Mesenchymal stem cell (in vitro differentiated cells and primary cell): ENCODE measurements around the gene IRF2.

ENCODE experiments used
- DNase-seq: peaks from one replicate; pipeline ENCODE4 v3.0.0-alpha.2; 2013
- H2AFZ ChIP-seq: one replicate; pipeline ENCODE4 v1.6.1; 2013; ENCODE audit warnings: low read depth, mild to moderate bottlenecking, control low read depth, inconsistent platforms, low read length, moderate library complexity
- H2AK5ac ChIP-seq: 2 replicates; pipeline ENCODE4 v1.6.1; 2013; ENCODE audit warnings: low read length, moderate library complexity, mild to moderate bottlenecking, inconsistent platforms; ENCODE audit not compliant: severe bottlenecking
- H2BK120ac ChIP-seq: one replicate; pipeline ENCODE4 v1.6.1; 2013; ENCODE audit warnings: low read depth, mild to moderate bottlenecking, inconsistent platforms, low read length, moderate library complexity
- H2BK12ac ChIP-seq, 2 experiments: one replicate each; pipeline ENCODE4 v1.6.1; 2013; ENCODE audit warnings: inconsistent platforms in 2 of 2, low read length in 2 of 2, mild to moderate bottlenecking in 2 of 2, moderate library complexity in 2 of 2, control low read depth in 1 of 2
- H2BK15ac ChIP-seq: one replicate; pipeline ENCODE4 v1.6.1; 2013; ENCODE audit warnings: mild to moderate bottlenecking, low read depth, inconsistent platforms; ENCODE audit not compliant: poor library complexity, severe bottlenecking
- H2BK5ac ChIP-seq: 2 replicates; pipeline ENCODE4 v1.6.1; 2013; ENCODE audit warnings: low read depth, mild to moderate bottlenecking, low read length, control low read depth, inconsistent platforms; ENCODE audit not compliant: poor library complexity, severe bottlenecking
- H3K14ac ChIP-seq, 2 experiments: one replicate each; pipeline ENCODE4 v1.6.1; 2013; ENCODE audit warnings: inconsistent platforms in 2 of 2, low read length in 2 of 2, control low read depth in 1 of 2, mild to moderate bottlenecking in 1 of 2, moderate library complexity in 1 of 2
- H3K18ac ChIP-seq, 2 experiments: one replicate each; pipeline ENCODE4 v1.6.1; 2013; ENCODE audit warnings: inconsistent platforms in 2 of 2, low read length in 2 of 2, control low read depth in 1 of 2, low read depth in 1 of 2, mild to moderate bottlenecking in 1 of 2
- H3K23ac ChIP-seq, 2 experiments: one replicate each; pipeline ENCODE4 v1.6.1; 2013; ENCODE audit warnings: inconsistent platforms in 2 of 2, low read length in 2 of 2, mild to moderate bottlenecking in 2 of 2, moderate library complexity in 2 of 2, control low read depth in 1 of 2
- H3K27ac ChIP-seq: 2 replicates; pipeline ENCODE4 v1.5.1; 2013; ENCODE audit warnings: mild to moderate bottlenecking, moderate library complexity, low read length, control low read depth, inconsistent platforms; ENCODE audit not compliant: poor library complexity, severe bottlenecking
- H3K27me3 ChIP-seq, 2 experiments: 2 replicates each; pipeline versions ENCODE4 v1.6.1 to v1.7.0; 2013; ENCODE audit warnings: low read length in 2 of 2, mild to moderate bottlenecking in 2 of 2, moderate library complexity in 2 of 2, control low read depth in 1 of 2, inconsistent platforms in 1 of 2; ENCODE audit not compliant: control insufficient read depth in 1 of 2, insufficient read depth in 1 of 2
- H3K36me3 ChIP-seq, 2 experiments: 2 replicates each; pipeline versions ENCODE4 v1.6.1 to v1.7.0; 2013; ENCODE audit warnings: low read length in 2 of 2, control low read depth in 1 of 2, inconsistent platforms in 1 of 2, low read depth in 1 of 2, mild to moderate bottlenecking in 1 of 2; ENCODE audit not compliant: insufficient read depth in 2 of 2, control insufficient read depth in 1 of 2
- H3K4ac ChIP-seq, 2 experiments: one replicate each; pipeline ENCODE4 v1.6.1; 2013; ENCODE audit warnings: inconsistent platforms in 2 of 2, low read length in 2 of 2, mild to moderate bottlenecking in 2 of 2, moderate library complexity in 2 of 2, control low read depth in 1 of 2, low read depth in 1 of 2
- H3K4me1 ChIP-seq: 2 replicates; pipeline ENCODE4 v1.6.1; 2013; ENCODE audit warnings: low read depth, low read length, control low read depth; ENCODE audit not compliant: control insufficient read depth, insufficient read depth
- H3K4me2 ChIP-seq: 2 replicates; pipeline ENCODE4 v1.6.1; 2013; ENCODE audit warnings: low read length, mild to moderate bottlenecking, inconsistent platforms; ENCODE audit not compliant: poor library complexity, severe bottlenecking
- H3K4me3 ChIP-seq, 2 experiments: 2 replicates each; pipeline versions ENCODE4 v1.5.1 to v1.7.0; 2013; ENCODE audit warnings: low read length in 2 of 2, mild to moderate bottlenecking in 2 of 2, control low read depth in 1 of 2, low read depth in 1 of 2; ENCODE audit not compliant: insufficient read depth in 1 of 2
- H3K79me1 ChIP-seq: replicated peaks from 2 replicates; pipeline ENCODE4 v1.6.1; 2013; ENCODE audit warnings: mild to moderate bottlenecking, control low read depth, low read length, inconsistent platforms; ENCODE audit not compliant: poor library complexity, severe bottlenecking
- H3K9ac ChIP-seq: 2 replicates; pipeline ENCODE4 v1.7.0; 2013; ENCODE audit warnings: mild to moderate bottlenecking, low read length, moderate library complexity
- H3K9me3 ChIP-seq: 2 replicates; pipeline ENCODE4 v1.7.0; 2013; ENCODE audit warnings: mild to moderate bottlenecking, low read length; ENCODE audit not compliant: control insufficient read depth
- H4K8ac ChIP-seq: one replicate; pipeline ENCODE4 v1.6.1; 2013; ENCODE audit warnings: inconsistent platforms, mild to moderate bottlenecking, low read length, moderate library complexity
- H4K91ac ChIP-seq: one replicate; pipeline ENCODE4 v1.6.1; 2013; ENCODE audit warnings: mild to moderate bottlenecking, low read length, inconsistent platforms
- WGBS: methylation state at CpG from one replicate; pipeline ENCODE4 v1.1.7; 2013; ENCODE audit warnings: mixed read lengths; 5-methylcytosine and 5-hydroxymethylcytosine counted together

The IRF2 gene

GRCh38 chr4:184413261-184414046 is 60.9 kb downstream of the IRF2 start:
- WGBS = 93% methylated on average over 12 of the region's 13 CpGs
- Histone ChIP-seq H4K91ac (no peak overlapping the region), H3K23ac (no peak overlapping the region), H3K18ac (no peak overlapping the region), H3K14ac (peak overlapping the region in 1 of 2 experiments; percentile 29), H3K9ac (no peak overlapping the region), H3K4me1 (peaks cover 11% of the 10 kb centered on the region), H3K36me3 (peaks cover 16 to 63% of the 10 kb centered on the region in 2 experiments), H2AFZ (no peak overlapping the region), H3K9me3 (no peaks in the 10 kb centered on the region), H4K8ac (peak overlapping the region; percentile 29), H3K27me3 (no peaks in the 10 kb centered on the region), H2BK15ac (no peak overlapping the region), H2BK12ac (no peak overlapping the region), H3K27ac (no peak overlapping the region), H2BK5ac (no peak overlapping the region), H3K4me3 (no peak overlapping the region), H3K4me2 (no peak overlapping the region), H2BK120ac (no peak overlapping the region), H3K4ac (no peak overlapping the region), H3K79me1 (peaks cover 12% of the 10 kb centered on the region), H2AK5ac (no peak overlapping the region)
- no peak for DNase-seq

- Histone ChIP-seq H3K4me2 (no peak overlapping the region), H3K27me3 (no peaks in the 10 kb centered on the region), H3K27ac (no peak overlapping the region), H2AFZ (no peak overlapping the region), H3K4me3 (no peak overlapping the region), H3K18ac (no peak overlapping the region), H2AK5ac (no peak overlapping the region), H3K4me1 (peaks cover 12% of the 10 kb centered on the region), H4K91ac (no peak overlapping the region), H2BK12ac (no peak overlapping the region), H4K8ac (no peak overlapping the region), H2BK15ac (no peak overlapping the region), H3K36me3 (peaks cover 17 to 62% of the 10 kb centered on the region in 2 experiments), H3K9ac (no peak overlapping the region), H2BK120ac (no peak overlapping the region), H3K9me3 (no peaks in the 10 kb centered on the region), H3K23ac (no peak overlapping the region), H3K4ac (no peak overlapping the region), H2BK5ac (no peak overlapping the region), H3K14ac (no peak overlapping the region), H3K79me1 (peaks cover 14% of the 10 kb centered on the region)
- 95% methylated on average over 5 of the region's 6 CpGs for WGBS
- DNase-seq = no peak
Measured at GRCh38 chr4:184410748-184411147, 63.6 kb downstream of the IRF2 start.

GRCh38 chr4:184409911-184410692 is 64.2 kb downstream of the IRF2 start:
- Histone ChIP-seq H3K27ac (no peak overlapping the region), H3K27me3 (no peaks in the 10 kb centered on the region), H2BK120ac (no peak overlapping the region), H3K23ac (no peak overlapping the region), H3K9me3 (no peaks in the 10 kb centered on the region), H3K4me2 (no peak overlapping the region), H3K9ac (no peak overlapping the region), H3K4ac (no peak overlapping the region), H2AK5ac (no peak overlapping the region), H2BK15ac (no peak overlapping the region), H2BK12ac (no peak overlapping the region), H3K14ac (no peak overlapping the region), H4K91ac (no peak overlapping the region), H3K4me3 (no peak overlapping the region), H2BK5ac (no peak overlapping the region), H3K79me1 (peaks cover 15% of the 10 kb centered on the region), H2AFZ (no peak overlapping the region), H3K36me3 (peaks cover 21 to 62% of the 10 kb centered on the region in 2 experiments), H3K4me1 (peaks cover 15% of the 10 kb centered on the region), H3K18ac (no peak overlapping the region), H4K8ac (no peak overlapping the region)
- DNase-seq = no peak
- 97% methylated on average over 12 of the region's 12 CpGs for WGBS

DNA sequence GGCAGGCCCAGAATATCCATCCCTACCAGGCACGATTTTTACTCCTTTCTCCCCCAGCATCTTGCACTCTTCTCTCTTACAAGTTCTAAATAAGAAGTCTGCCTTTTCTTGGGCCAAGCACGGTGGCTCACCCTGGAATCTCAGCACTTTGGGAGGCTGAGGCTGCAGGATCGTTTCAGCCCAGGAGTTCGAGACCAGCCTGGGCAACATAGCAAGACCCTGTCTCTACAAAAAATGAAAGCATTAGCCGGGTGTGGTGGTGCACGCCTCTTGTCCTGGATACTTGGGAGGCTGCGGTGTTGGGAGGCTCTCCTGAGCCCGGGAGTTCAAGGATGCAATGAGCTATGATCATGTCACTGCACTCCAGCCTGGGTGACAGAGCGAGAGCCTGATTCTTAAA is 64.8 kb downstream of the IRF2 start:
- Histone ChIP-seq H3K18ac (no peak overlapping the region), H3K9me3 (no peaks in the 10 kb centered on the region), H4K91ac (no peak overlapping the region), H3K4ac (no peak overlapping the region), H4K8ac (no peak overlapping the region), H3K79me1 (peaks cover 15% of the 10 kb centered on the region), H2BK5ac (no peak overlapping the region), H2BK120ac (no peak overlapping the region), H2BK12ac (no peak overlapping the region), H3K4me3 (no peak overlapping the region), H2BK15ac (no peak overlapping the region), H3K23ac (no peak overlapping the region), H3K9ac (no peak overlapping the region), H2AFZ (no peak overlapping the region), H3K27me3 (no peaks in the 10 kb centered on the region), H3K36me3 (peaks cover 24 to 62% of the 10 kb centered on the region in 2 experiments), H3K4me2 (no peak overlapping the region), H3K14ac (no peak overlapping the region), H3K27ac (no peak overlapping the region), H2AK5ac (no peak overlapping the region), H3K4me1 (peaks cover 15% of the 10 kb centered on the region)
- no peak for DNase-seq
- WGBS = 98% methylated on average over 9 of the region's 9 CpGs
